Measurements from ENCODE around the gene SLC9A3. TPM values are rescaled to one million over a fixed set of nuclear protein-coding genes. Genes with fewer than 3 reads are reported as not detected.

SLC9A3 gene
- polyA plus RNA-seq, 3 donors, result 0.31 to 0.42 (median 0.36) TPM

GRCh38 chr5:543351-543750, 19.1 kb upstream of the SLC9A3 start:
- peaks cover 7 to 18% of the 10 kb centered on the region in 2 donors for H3K9me3 ChIP-seq (replicated peaks in 1 of 2; ENCODE audit: control insufficient read depth in 1 of 2, insufficient read depth in 1 of 2, low read length in 2 of 2)
- peak overlapping the region in 1 of 2 donors; percentile 63 for H3K4me3 Mint-ChIP-seq
- no peak overlapping the region for H2AFZ ChIP-seq (ENCODE audit: insufficient read depth, low read depth, low read length, poor library complexity, severe bottlenecking)
- intact Hi-C loops (cut with micrococcal nuclease), result loop anchor here (5.0 to 10.0 kb wide), 4 partner anchors 64 to 99 kb away; partner anchors contain the start of genes CEP72 (in 1 of the 2) and EXOC3 (in 1 of the 2)
- peaks cover 29% of the 10 kb centered on the region for H3K4me1 Mint-ChIP-seq
- H3K4me2 ChIP-seq (replicated peaks; ENCODE audit: extremely low read depth, low read length, poor library complexity, severe bottlenecking), result peak overlapping the region; percentile 9
- H3K36me3 ChIP-seq (replicated peaks in 1 of 2; ENCODE audit: control insufficient read depth in 1 of 2, insufficient read depth in 2 of 2, low read length in 2 of 2), result no peaks in the 10 kb centered on the region
- H3K79me2 ChIP-seq (ENCODE audit: insufficient read depth, low read length), result no peaks in the 10 kb centered on the region
- H3K27me3 Mint-ChIP-seq (ENCODE audit: low read depth in 3 of 3), result peaks cover 53 to 88% (median 66%) of the 10 kb centered on the region in 3 donors
- no peak overlapping the region for H3K9ac ChIP-seq (ENCODE audit: insufficient read depth, low read length, poor library complexity, severe bottlenecking)
- H3K27me3 ChIP-seq (ENCODE audit: control insufficient read depth in 2 of 2, insufficient read depth in 2 of 2, low read length in 2 of 2), result peaks cover 0 to 82% of the 10 kb centered on the region in 2 donors
- DNase-seq, result no peak
- H3K4me1 ChIP-seq (ENCODE audit: control insufficient read depth in 1 of 2, insufficient read depth in 2 of 2, low read length in 2 of 2), result peaks cover 19 to 25% of the 10 kb centered on the region in 2 donors
- TF ChIP-seq CTCF (IDR thresholded peaks at IDR 0.05), result no peak
- H3K9me3 Mint-ChIP-seq, result peaks cover 2 to 24% (median 12%) of the 10 kb centered on the region in 7 donors
- WGBS (ENCODE audit: insufficient coverage), result 84% methylated on average over 5 of the region's 5 CpGs
- H4K20me1 ChIP-seq (ENCODE audit: insufficient read depth, low read length), result no peaks in the 10 kb centered on the region
- H3K27ac Mint-ChIP-seq, result peak overlapping the region in 6 of 7 donors; percentile 18 to 87 (median 70)
- H3K36me3 Mint-ChIP-seq, result peaks cover 2 to 12% of the 10 kb centered on the region in 2 donors
- peak overlapping the region in 1 of 2 donors; percentile 27 for H3K27ac ChIP-seq (ENCODE audit: low read depth in 1 of 2, low read length in 2 of 2)
- peak overlapping the region in 1 of 3 experiments; percentile 26 for H3K4me3 ChIP-seq (replicated peaks in 1 of 3; ENCODE audit: low read depth in 2 of 3, low read length in 3 of 3)

- TF ChIP-seq CTCF (IDR thresholded peaks at IDR 0.05), result no peak
- peaks cover 2 to 8% of the 10 kb centered on the region in 2 donors for H3K36me3 Mint-ChIP-seq
- DNase-seq, result no peak
- H3K27me3 ChIP-seq (ENCODE audit: control insufficient read depth in 2 of 2, insufficient read depth in 2 of 2, low read length in 2 of 2), result peaks cover 0 to 82% of the 10 kb centered on the region in 2 donors
- peaks cover 19 to 25% of the 10 kb centered on the region in 2 donors for H3K4me1 ChIP-seq (ENCODE audit: control insufficient read depth in 1 of 2, insufficient read depth in 2 of 2, low read length in 2 of 2)
- no peak overlapping the region for H3K9ac ChIP-seq (ENCODE audit: insufficient read depth, low read length, poor library complexity, severe bottlenecking)
- peaks cover 21% of the 10 kb centered on the region for H3K4me1 Mint-ChIP-seq
- H3K36me3 ChIP-seq (replicated peaks in 1 of 2; ENCODE audit: control insufficient read depth in 1 of 2, insufficient read depth in 2 of 2, low read length in 2 of 2), result no peaks in the 10 kb centered on the region
- peaks cover 52 to 88% (median 64%) of the 10 kb centered on the region in 3 donors for H3K27me3 Mint-ChIP-seq (ENCODE audit: low read depth in 3 of 3)
- 93% methylated on average over 30 of the region's 32 CpGs for WGBS (ENCODE audit: insufficient coverage)
- H3K4me3 ChIP-seq (replicated peaks in 1 of 3; ENCODE audit: low read depth in 2 of 3, low read length in 3 of 3), result no peak overlapping the region
- no peak overlapping the region for H3K4me2 ChIP-seq (replicated peaks; ENCODE audit: extremely low read depth, low read length, poor library complexity, severe bottlenecking)
- H3K9me3 ChIP-seq (replicated peaks in 1 of 2; ENCODE audit: control insufficient read depth in 1 of 2, insufficient read depth in 1 of 2, low read length in 2 of 2), result peaks cover 7 to 18% of the 10 kb centered on the region in 2 donors
- intact Hi-C loops (cut with micrococcal nuclease), result loop anchor here (5.0 to 10.0 kb wide), 4 partner anchors 65 to 98 kb away; partner anchors contain the start of genes CEP72 (in 1 of the 2) and EXOC3 (in 1 of the 2)
- H3K79me2 ChIP-seq (ENCODE audit: insufficient read depth, low read length), result no peaks in the 10 kb centered on the region
- no peaks in the 10 kb centered on the region for H4K20me1 ChIP-seq (ENCODE audit: insufficient read depth, low read length)
- H3K9me3 Mint-ChIP-seq, result peaks cover 2 to 29% (median 12%) of the 10 kb centered on the region in 7 donors
- H3K4me3 Mint-ChIP-seq, result peak overlapping the region in 1 of 2 donors; percentile 86
- no peak overlapping the region for H2AFZ ChIP-seq (ENCODE audit: insufficient read depth, low read depth, low read length, poor library complexity, severe bottlenecking)
- H3K27ac ChIP-seq (ENCODE audit: low read depth in 1 of 2, low read length in 2 of 2), result no peak overlapping the region
- peak overlapping the region in 3 of 7 donors; percentile 66 to 82 (median 73) for H3K27ac Mint-ChIP-seq
Observed at GRCh38 chr5:542319-543311, 18.4 kb upstream of the SLC9A3 start.
